ENCODE data around the gene CYTH1.
"Not testable (repeated sequence)": the region's sequence is repeated elsewhere in the genome, so short reads cannot be mapped to it uniquely, and the experiment has no call there.

CYTH1 gene

GRCh38 chr17:78759203-78759968 is 22.7 kb downstream of the CYTH1 start:
- Histone ChIP-seq H3K27me3 (ENCODE audit: control insufficient read depth, insufficient read depth, low read length) (no peaks in the 10 kb centered on the region), H3K4me1 (ENCODE audit: control insufficient read depth, insufficient read depth, low read length) (peaks cover 5% of the 10 kb centered on the region; the same call in 1 of the 2 replicates), H3K4me3 (ENCODE audit: low read depth, low read length) (no peak overlapping the region), H3K36me3 (ENCODE audit: control insufficient read depth, insufficient read depth, low read length) (no peaks in the 10 kb centered on the region), H3K27ac (ENCODE audit: low read depth, low read length) (no peak overlapping the region), H3K9me3 (ENCODE audit: control insufficient read depth, insufficient read depth, low read length) (no peaks in the 10 kb centered on the region), H3K9ac (ENCODE audit: low read depth, low read length) (no peak overlapping the region)

- Histone ChIP-seq H3K36me3 (ENCODE audit: control insufficient read depth, insufficient read depth, low read length) (no peaks in the 10 kb centered on the region), H3K9me3 (ENCODE audit: control insufficient read depth, insufficient read depth, low read length) (no peaks in the 10 kb centered on the region), H3K4me1 (ENCODE audit: control insufficient read depth, insufficient read depth, low read length) (peaks cover under 1% of the 10 kb centered on the region; the same call in 1 of the 2 replicates), H3K27me3 (ENCODE audit: control insufficient read depth, insufficient read depth, low read length) (no peaks in the 10 kb centered on the region), H3K4me3 (ENCODE audit: low read depth, low read length) (no peak overlapping the region), H3K27ac (ENCODE audit: low read depth, low read length) (no peak overlapping the region), H3K9ac (ENCODE audit: low read depth, low read length) (no peak overlapping the region)
Measured at GRCh38 chr17:78753316-78754250, 28.5 kb downstream of the CYTH1 start.

- H3K36me3 ChIP-seq (ENCODE audit: control insufficient read depth, insufficient read depth, low read length): no peaks in the 10 kb centered on the region
- no peak overlapping the region for H3K27ac ChIP-seq (ENCODE audit: low read depth, low read length)
- no peak overlapping the region for H3K4me3 ChIP-seq (ENCODE audit: low read depth, low read length)
- H3K27me3 ChIP-seq (ENCODE audit: control insufficient read depth, insufficient read depth, low read length): no peaks in the 10 kb centered on the region
- no peak overlapping the region for H3K9ac ChIP-seq (ENCODE audit: low read depth, low read length)
- H3K4me1 ChIP-seq (ENCODE audit: control insufficient read depth, insufficient read depth, low read length): peaks cover 3% of the 10 kb centered on the region
- H3K9me3 ChIP-seq (ENCODE audit: control insufficient read depth, insufficient read depth, low read length): no peaks in the 10 kb centered on the region
Measured at GRCh38 chr17:78751447-78752161, 30.5 kb downstream of the CYTH1 start.

- H3K27me3 ChIP-seq (ENCODE audit: control insufficient read depth, insufficient read depth, low read length); H3K4me1 ChIP-seq (ENCODE audit: control insufficient read depth, insufficient read depth, low read length); H3K9me3 ChIP-seq (ENCODE audit: control insufficient read depth, insufficient read depth, low read length); H3K36me3 ChIP-seq (ENCODE audit: control insufficient read depth, insufficient read depth, low read length); H3K4me3 ChIP-seq (ENCODE audit: low read depth, low read length); H3K9ac ChIP-seq (ENCODE audit: low read depth, low read length); H3K27ac ChIP-seq (ENCODE audit: low read depth, low read length): not testable (repeated sequence)
Measured at GRCh38 chr17:78751000-78751399, 31.1 kb downstream of the CYTH1 start.

- Histone ChIP-seq H3K27ac (ENCODE audit: low read depth, low read length) (no peak overlapping the region), H3K27me3 (ENCODE audit: control insufficient read depth, insufficient read depth, low read length) (no peaks in the 10 kb centered on the region), H3K9me3 (ENCODE audit: control insufficient read depth, insufficient read depth, low read length) (no peaks in the 10 kb centered on the region), H3K4me1 (ENCODE audit: control insufficient read depth, insufficient read depth, low read length) (peaks cover 13% of the 10 kb centered on the region), H3K36me3 (ENCODE audit: control insufficient read depth, insufficient read depth, low read length) (no peaks in the 10 kb centered on the region), H3K4me3 (ENCODE audit: low read depth, low read length) (no peak overlapping the region), H3K9ac (ENCODE audit: low read depth, low read length) (no peak overlapping the region)
Measured at GRCh38 chr17:78748730-78749317, 33.2 kb downstream of the CYTH1 start.

- Histone ChIP-seq H3K4me1 (ENCODE audit: control insufficient read depth, insufficient read depth, low read length) (peaks cover 13% of the 10 kb centered on the region), H3K27ac (ENCODE audit: low read depth, low read length) (no peak overlapping the region), H3K4me3 (ENCODE audit: low read depth, low read length) (no peak overlapping the region), H3K27me3 (ENCODE audit: control insufficient read depth, insufficient read depth, low read length) (no peaks in the 10 kb centered on the region), H3K9ac (ENCODE audit: low read depth, low read length) (no peak overlapping the region), H3K36me3 (ENCODE audit: control insufficient read depth, insufficient read depth, low read length) (no peaks in the 10 kb centered on the region), H3K9me3 (ENCODE audit: control insufficient read depth, insufficient read depth, low read length) (no peaks in the 10 kb centered on the region)
Measured at GRCh38 chr17:78748048-78748729, 33.9 kb downstream of the CYTH1 start.

GRCh38 chr17:78747488-78747887 is 34.6 kb downstream of the CYTH1 start:
- Histone ChIP-seq H3K9me3 (ENCODE audit: control insufficient read depth, insufficient read depth, low read length) (no peaks in the 10 kb centered on the region), H3K27ac (ENCODE audit: low read depth, low read length) (no peak overlapping the region), H3K27me3 (ENCODE audit: control insufficient read depth, insufficient read depth, low read length) (no peaks in the 10 kb centered on the region), H3K4me3 (ENCODE audit: low read depth, low read length) (no peak overlapping the region), H3K4me1 (ENCODE audit: control insufficient read depth, insufficient read depth, low read length) (peaks cover 13% of the 10 kb centered on the region), H3K36me3 (ENCODE audit: control insufficient read depth, insufficient read depth, low read length) (no peaks in the 10 kb centered on the region), H3K9ac (ENCODE audit: low read depth, low read length) (no peak overlapping the region)

- no peaks in the 10 kb centered on the region for H3K9me3 ChIP-seq (ENCODE audit: control insufficient read depth, insufficient read depth, low read length)
- peaks cover 13% of the 10 kb centered on the region for H3K4me1 ChIP-seq (ENCODE audit: control insufficient read depth, insufficient read depth, low read length)
- no peaks in the 10 kb centered on the region for H3K27me3 ChIP-seq (ENCODE audit: control insufficient read depth, insufficient read depth, low read length)
- H3K36me3 ChIP-seq (ENCODE audit: control insufficient read depth, insufficient read depth, low read length): no peaks in the 10 kb centered on the region
- no peak overlapping the region for H3K27ac ChIP-seq (ENCODE audit: low read depth, low read length)
- H3K4me3 ChIP-seq (ENCODE audit: low read depth, low read length): no peak overlapping the region
- H3K9ac ChIP-seq (ENCODE audit: low read depth, low read length): no peak overlapping the region
Measured at GRCh38 chr17:78746949-78747269, 35.2 kb downstream of the CYTH1 start.

- no peak overlapping the region for H3K27ac ChIP-seq (ENCODE audit: low read depth, low read length)
- H3K27me3 ChIP-seq (ENCODE audit: control insufficient read depth, insufficient read depth, low read length): no peaks in the 10 kb centered on the region
- H3K9me3 ChIP-seq (ENCODE audit: control insufficient read depth, insufficient read depth, low read length): no peaks in the 10 kb centered on the region
- no peak overlapping the region for H3K4me3 ChIP-seq (ENCODE audit: low read depth, low read length)
- H3K36me3 ChIP-seq (ENCODE audit: control insufficient read depth, insufficient read depth, low read length): no peaks in the 10 kb centered on the region
- peaks cover 13% of the 10 kb centered on the region for H3K4me1 ChIP-seq (ENCODE audit: control insufficient read depth, insufficient read depth, low read length)
- H3K9ac ChIP-seq (ENCODE audit: low read depth, low read length): no peak overlapping the region
Measured at GRCh38 chr17:78746263-78746948, 35.7 kb downstream of the CYTH1 start.

Data from HUES48 (cell line).